ENCODE results near the gene VPS39. TPM values are rescaled to one million over a fixed set of nuclear protein-coding genes. Genes with fewer than 3 reads are reported as not detected.

VPS39 gene
- polyA plus RNA-seq, 1 of the 3 experiments (the other 2 are of a cell fraction), result 61.1 TPM

DNA sequence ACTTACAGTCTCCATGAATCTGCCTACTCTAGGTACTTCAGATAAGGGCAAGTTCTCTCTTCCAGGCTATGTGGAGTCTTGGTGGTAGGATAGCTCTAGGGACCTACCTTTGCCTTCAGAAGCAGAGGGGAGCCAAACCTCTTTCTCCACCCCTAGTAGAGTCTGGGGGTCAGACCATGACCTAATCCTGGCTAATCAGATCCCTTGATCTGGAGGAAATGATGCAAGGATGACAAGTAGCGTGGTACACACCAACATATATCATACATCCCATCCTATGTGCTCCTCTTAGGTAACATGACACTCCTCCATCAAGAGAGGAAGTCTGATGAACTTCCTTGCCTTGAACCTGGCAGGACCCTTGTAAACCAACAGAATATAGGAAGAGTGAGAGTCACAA lies 36.3 kb downstream of the VPS39 start:
- POLR2A ChIA-PET, result interaction anchor here (0.5 to 0.6 kb wide), 2 partner anchors 11 to 252 kb away, joined by 3 read pairs; no protein-coding TSS in a partner anchor
- H3K27me3 ChIP-seq (ENCODE audit: insufficient read depth), result no peaks in the 10 kb centered on the region
- H3K9me3 ChIP-seq, result no peaks in the 10 kb centered on the region
- peaks cover 68 to 70% of the 10 kb centered on the region in 2 experiments for H3K36me3 ChIP-seq (replicated peaks in 1 of 2; ENCODE audit: control insufficient read depth in 1 of 2, insufficient read depth in 2 of 2, low read length in 1 of 2)
- no peak overlapping the region for H3K9ac ChIP-seq
- no peaks in the 10 kb centered on the region for H4K20me1 ChIP-seq (ENCODE audit: insufficient read depth)
- H3K4me2 ChIP-seq, result no peak overlapping the region
- H3F3A ChIP-seq (replicated peaks; ENCODE audit: insufficient read depth), result peaks cover 6% of the 10 kb centered on the region
- H3K27ac ChIP-seq (ENCODE audit: low read depth in 2 of 2, low read length in 1 of 2), result no peak overlapping the region
- TF ChIP-seq, protein P1, sequence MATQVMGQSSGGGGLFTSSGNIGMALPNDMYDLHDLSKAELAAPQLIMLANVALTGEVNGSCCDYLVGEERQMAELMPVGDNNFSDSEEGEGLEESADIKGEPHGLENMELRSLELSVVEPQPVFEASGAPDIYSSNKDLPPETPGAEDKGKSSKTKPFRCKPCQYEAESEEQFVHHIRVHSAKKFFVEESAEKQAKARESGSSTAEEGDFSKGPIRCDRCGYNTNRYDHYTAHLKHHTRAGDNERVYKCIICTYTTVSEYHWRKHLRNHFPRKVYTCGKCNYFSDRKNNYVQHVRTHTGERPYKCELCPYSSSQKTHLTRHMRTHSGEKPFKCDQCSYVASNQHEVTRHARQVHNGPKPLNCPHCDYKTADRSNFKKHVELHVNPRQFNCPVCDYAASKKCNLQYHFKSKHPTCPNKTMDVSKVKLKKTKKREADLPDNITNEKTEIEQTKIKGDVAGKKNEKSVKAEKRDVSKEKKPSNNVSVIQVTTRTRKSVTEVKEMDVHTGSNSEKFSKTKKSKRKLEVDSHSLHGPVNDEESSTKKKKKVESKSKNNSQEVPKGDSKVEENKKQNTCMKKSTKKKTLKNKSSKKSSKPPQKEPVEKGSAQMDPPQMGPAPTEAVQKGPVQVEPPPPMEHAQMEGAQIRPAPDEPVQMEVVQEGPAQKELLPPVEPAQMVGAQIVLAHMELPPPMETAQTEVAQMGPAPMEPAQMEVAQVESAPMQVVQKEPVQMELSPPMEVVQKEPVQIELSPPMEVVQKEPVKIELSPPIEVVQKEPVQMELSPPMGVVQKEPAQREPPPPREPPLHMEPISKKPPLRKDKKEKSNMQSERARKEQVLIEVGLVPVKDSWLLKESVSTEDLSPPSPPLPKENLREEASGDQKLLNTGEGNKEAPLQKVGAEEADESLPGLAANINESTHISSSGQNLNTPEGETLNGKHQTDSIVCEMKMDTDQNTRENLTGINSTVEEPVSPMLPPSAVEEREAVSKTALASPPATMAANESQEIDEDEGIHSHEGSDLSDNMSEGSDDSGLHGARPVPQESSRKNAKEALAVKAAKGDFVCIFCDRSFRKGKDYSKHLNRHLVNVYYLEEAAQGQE (IDR thresholded peaks at IDR 0.05; ENCODE audit: low read depth, low read length), result no peak
- TF ChIP-seq NRF1 (IDR thresholded peaks at IDR 0.05; ENCODE audit: low read depth, low read length) (no peak), NFIC (IDR thresholded peaks at IDR 0.05; ENCODE audit: borderline replicate concordance) (no peak), RAD21 (IDR thresholded peaks at IDR 0.05; ENCODE audit: low read length) (no peak), GATA2 (CRISPR knock-in tag; IDR thresholded peaks at IDR 0.05) (no peak), MEF2A (IDR thresholded peaks at IDR 0.05; ENCODE audit: borderline replicate concordance, low read depth) (no peak), FOSL2 (IDR thresholded peaks at IDR 0.05; ENCODE audit: borderline replicate concordance, low read depth) (no peak), MXI1 (IDR thresholded peaks at IDR 0.05; ENCODE audit: low read depth, low read length) (no peak), GABPA (IDR thresholded peaks at IDR 0.05; ENCODE audit: low read depth) (no peak), EZH2phosphoT487 (IDR thresholded peaks at IDR 0.05; ENCODE audit: borderline replicate concordance, low read depth) (no peak), SMC3 (IDR thresholded peaks at IDR 0.05; ENCODE audit: low read depth, low read length) (no peak), EP300 (IDR thresholded peaks at IDR 0.05; ENCODE audit: borderline replicate concordance in 1 of 2, low read depth in 1 of 2, low read length in 1 of 2) (no peak)
- TF ChIP-seq, protein P2, sequence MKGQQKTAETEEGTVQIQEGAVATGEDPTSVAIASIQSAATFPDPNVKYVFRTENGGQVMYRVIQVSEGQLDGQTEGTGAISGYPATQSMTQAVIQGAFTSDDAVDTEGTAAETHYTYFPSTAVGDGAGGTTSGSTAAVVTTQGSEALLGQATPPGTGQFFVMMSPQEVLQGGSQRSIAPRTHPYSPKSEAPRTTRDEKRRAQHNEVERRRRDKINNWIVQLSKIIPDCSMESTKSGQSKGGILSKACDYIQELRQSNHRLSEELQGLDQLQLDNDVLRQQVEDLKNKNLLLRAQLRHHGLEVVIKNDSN (IDR thresholded peaks at IDR 0.05; ENCODE audit: borderline replicate concordance, low read depth), result no peak
- TF ChIP-seq, protein P3, sequence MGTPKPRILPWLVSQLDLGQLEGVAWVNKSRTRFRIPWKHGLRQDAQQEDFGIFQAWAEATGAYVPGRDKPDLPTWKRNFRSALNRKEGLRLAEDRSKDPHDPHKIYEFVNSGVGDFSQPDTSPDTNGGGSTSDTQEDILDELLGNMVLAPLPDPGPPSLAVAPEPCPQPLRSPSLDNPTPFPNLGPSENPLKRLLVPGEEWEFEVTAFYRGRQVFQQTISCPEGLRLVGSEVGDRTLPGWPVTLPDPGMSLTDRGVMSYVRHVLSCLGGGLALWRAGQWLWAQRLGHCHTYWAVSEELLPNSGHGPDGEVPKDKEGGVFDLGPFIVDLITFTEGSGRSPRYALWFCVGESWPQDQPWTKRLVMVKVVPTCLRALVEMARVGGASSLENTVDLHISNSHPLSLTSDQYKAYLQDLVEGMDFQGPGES (IDR thresholded peaks at IDR 0.05; ENCODE audit: low read depth, low read length), result no peak
- TF ChIP-seq, protein P4, sequence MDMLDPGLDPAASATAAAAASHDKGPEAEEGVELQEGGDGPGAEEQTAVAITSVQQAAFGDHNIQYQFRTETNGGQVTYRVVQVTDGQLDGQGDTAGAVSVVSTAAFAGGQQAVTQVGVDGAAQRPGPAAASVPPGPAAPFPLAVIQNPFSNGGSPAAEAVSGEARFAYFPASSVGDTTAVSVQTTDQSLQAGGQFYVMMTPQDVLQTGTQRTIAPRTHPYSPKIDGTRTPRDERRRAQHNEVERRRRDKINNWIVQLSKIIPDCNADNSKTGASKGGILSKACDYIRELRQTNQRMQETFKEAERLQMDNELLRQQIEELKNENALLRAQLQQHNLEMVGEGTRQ (IDR thresholded peaks at IDR 0.05; ENCODE audit: borderline replicate concordance, low read depth, low read length), result no peak
- TF ChIP-seq, protein P5, sequence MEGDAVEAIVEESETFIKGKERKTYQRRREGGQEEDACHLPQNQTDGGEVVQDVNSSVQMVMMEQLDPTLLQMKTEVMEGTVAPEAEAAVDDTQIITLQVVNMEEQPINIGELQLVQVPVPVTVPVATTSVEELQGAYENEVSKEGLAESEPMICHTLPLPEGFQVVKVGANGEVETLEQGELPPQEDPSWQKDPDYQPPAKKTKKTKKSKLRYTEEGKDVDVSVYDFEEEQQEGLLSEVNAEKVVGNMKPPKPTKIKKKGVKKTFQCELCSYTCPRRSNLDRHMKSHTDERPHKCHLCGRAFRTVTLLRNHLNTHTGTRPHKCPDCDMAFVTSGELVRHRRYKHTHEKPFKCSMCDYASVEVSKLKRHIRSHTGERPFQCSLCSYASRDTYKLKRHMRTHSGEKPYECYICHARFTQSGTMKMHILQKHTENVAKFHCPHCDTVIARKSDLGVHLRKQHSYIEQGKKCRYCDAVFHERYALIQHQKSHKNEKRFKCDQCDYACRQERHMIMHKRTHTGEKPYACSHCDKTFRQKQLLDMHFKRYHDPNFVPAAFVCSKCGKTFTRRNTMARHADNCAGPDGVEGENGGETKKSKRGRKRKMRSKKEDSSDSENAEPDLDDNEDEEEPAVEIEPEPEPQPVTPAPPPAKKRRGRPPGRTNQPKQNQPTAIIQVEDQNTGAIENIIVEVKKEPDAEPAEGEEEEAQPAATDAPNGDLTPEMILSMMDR (IDR thresholded peaks at IDR 0.05), result no peak
- H3K4me3 ChIP-seq (ENCODE audit: low read depth in 2 of 2, low read length in 1 of 2), result no peak overlapping the region
- H3K4me1 ChIP-seq (ENCODE audit: control insufficient read depth in 1 of 2, insufficient read depth in 2 of 2, low read depth in 1 of 2, low read length in 1 of 2), result no peaks in the 10 kb centered on the region
- no peaks in the 10 kb centered on the region for H3K9me2 ChIP-seq
- CTCF ChIA-PET, result interaction anchor here (0.7 to 1.4 kb wide), 2 partner anchors 105 to 183 kb away, joined by 3 read pairs; no protein-coding TSS in a partner anchor
- WGBS (ENCODE audit: low lambda C conversion rate), result 100% methylated on average over 1 of the region's 1 CpG
- no peak overlapping the region for H2AFZ ChIP-seq (ENCODE audit: low read depth)
- no peak for DNase-seq
- H3K79me2 ChIP-seq (ENCODE audit: insufficient read depth), result no peaks in the 10 kb centered on the region
